ENCODE results near the gene ATG9A.

- no peak for TF ChIP-seq CTCF (tag by site-specific recombination; IDR thresholded peaks at IDR 0.05)
- no peak for TF ChIP-seq ZNF777 (tag by site-specific recombination; IDR thresholded peaks at IDR 0.05; ENCODE audit: borderline replicate concordance)
- no peak for TF ChIP-seq ZNF175 (tag by site-specific recombination; IDR thresholded peaks at IDR 0.05)
- no peak for TF ChIP-seq ZNF311 (tag by site-specific recombination; IDR thresholded peaks at IDR 0.05; ENCODE audit: borderline replicate concordance)
- TF ChIP-seq, protein P1, sequence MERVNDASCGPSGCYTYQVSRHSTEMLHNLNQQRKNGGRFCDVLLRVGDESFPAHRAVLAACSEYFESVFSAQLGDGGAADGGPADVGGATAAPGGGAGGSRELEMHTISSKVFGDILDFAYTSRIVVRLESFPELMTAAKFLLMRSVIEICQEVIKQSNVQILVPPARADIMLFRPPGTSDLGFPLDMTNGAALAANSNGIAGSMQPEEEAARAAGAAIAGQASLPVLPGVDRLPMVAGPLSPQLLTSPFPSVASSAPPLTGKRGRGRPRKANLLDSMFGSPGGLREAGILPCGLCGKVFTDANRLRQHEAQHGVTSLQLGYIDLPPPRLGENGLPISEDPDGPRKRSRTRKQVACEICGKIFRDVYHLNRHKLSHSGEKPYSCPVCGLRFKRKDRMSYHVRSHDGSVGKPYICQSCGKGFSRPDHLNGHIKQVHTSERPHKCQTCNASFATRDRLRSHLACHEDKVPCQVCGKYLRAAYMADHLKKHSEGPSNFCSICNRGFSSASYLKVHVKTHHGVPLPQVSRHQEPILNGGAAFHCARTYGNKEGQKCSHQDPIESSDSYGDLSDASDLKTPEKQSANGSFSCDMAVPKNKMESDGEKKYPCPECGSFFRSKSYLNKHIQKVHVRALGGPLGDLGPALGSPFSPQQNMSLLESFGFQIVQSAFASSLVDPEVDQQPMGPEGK (tag by site-specific recombination; IDR thresholded peaks at IDR 0.05): no peak
- TF ChIP-seq ZNF558 (tag by site-specific recombination; IDR thresholded peaks at IDR 0.05): no peak
- no peak for TF ChIP-seq ZNF138 (tag by site-specific recombination; IDR thresholded peaks at IDR 0.05; ENCODE audit: borderline replicate concordance)
- TF ChIP-seq, protein P2, sequence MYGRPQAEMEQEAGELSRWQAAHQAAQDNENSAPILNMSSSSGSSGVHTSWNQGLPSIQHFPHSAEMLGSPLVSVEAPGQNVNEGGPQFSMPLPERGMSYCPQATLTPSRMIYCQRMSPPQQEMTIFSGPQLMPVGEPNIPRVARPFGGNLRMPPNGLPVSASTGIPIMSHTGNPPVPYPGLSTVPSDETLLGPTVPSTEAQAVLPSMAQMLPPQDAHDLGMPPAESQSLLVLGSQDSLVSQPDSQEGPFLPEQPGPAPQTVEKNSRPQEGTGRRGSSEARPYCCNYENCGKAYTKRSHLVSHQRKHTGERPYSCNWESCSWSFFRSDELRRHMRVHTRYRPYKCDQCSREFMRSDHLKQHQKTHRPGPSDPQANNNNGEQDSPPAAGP (tag by site-specific recombination; IDR thresholded peaks at IDR 0.05): no peak
- TF ChIP-seq ZNF530 (tag by site-specific recombination; IDR thresholded peaks at IDR 0.05; ENCODE audit: low read depth): no peak
- TF ChIP-seq, protein P3, sequence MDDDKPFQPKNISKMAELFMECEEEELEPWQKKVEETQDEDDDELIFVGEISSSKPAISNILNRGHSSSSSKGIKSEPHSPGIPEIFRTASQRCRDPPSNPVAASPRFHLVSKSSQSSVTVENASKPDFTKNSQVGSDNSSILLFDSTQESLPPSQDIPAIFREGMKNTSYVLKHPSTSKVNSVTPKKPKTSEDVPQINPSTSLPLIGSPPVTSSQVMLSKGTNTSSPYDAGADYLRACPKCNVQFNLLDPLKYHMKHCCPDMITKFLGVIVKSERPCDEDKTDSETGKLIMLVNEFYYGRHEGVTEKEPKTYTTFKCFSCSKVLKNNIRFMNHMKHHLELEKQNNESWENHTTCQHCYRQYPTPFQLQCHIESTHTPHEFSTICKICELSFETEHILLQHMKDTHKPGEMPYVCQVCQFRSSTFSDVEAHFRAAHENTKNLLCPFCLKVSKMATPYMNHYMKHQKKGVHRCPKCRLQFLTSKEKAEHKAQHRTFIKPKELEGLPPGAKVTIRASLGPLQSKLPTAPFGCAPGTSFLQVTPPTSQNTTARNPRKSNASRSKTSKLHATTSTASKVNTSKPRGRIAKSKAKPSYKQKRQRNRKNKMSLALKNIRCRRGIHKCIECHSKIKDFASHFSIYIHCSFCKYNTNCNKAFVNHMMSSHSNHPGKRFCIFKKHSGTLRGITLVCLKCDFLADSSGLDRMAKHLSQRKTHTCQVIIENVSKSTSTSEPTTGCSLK (tag by site-specific recombination; IDR thresholded peaks at IDR 0.05): no peak
Observed at GRCh38 chr2:219229305-219230058, at the start of gene ATG9A, which contains the start of gene ANKZF1.

Measured in HEK293 (cell line).